PC-9 (cell line): ENCODE results near the gene HSPG2.

Experiments used
- EZH2 ChIP-seq: fragments of 200-600 bp; sonication (generic); IDR thresholded peaks from 2 replicates; pipeline ENCODE4 v1.8.0; 2017; ENCODE audit warnings: antibody characterized with exemption, low read depth
- TF ChIP-seq, protein P1 (sequence below): fragments of 200-600 bp; sonication (generic); conservative IDR thresholded peaks from 2 replicates; pipeline ENCODE4 v1.6.1; 2017; ENCODE audit warnings: mixed run types, antibody characterized with exemption, mild to moderate bottlenecking, moderate library complexity

DNA sequence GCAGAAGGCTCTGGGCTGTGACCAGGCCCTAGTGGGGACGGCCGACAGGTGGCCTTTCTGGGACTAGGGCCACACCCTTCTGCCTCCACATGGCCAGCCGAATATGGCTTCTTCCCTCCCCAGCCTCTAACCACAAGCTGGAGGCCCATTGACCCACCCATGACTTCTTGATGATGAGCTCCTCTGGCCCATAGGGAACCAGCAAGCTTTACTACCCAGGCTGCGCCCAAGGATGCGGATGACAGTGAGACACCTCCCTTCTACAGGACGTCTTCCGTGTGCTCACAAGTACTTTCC lies 84.0 kb downstream of the HSPG2 start:
- TF ChIP-seq, protein P1, sequence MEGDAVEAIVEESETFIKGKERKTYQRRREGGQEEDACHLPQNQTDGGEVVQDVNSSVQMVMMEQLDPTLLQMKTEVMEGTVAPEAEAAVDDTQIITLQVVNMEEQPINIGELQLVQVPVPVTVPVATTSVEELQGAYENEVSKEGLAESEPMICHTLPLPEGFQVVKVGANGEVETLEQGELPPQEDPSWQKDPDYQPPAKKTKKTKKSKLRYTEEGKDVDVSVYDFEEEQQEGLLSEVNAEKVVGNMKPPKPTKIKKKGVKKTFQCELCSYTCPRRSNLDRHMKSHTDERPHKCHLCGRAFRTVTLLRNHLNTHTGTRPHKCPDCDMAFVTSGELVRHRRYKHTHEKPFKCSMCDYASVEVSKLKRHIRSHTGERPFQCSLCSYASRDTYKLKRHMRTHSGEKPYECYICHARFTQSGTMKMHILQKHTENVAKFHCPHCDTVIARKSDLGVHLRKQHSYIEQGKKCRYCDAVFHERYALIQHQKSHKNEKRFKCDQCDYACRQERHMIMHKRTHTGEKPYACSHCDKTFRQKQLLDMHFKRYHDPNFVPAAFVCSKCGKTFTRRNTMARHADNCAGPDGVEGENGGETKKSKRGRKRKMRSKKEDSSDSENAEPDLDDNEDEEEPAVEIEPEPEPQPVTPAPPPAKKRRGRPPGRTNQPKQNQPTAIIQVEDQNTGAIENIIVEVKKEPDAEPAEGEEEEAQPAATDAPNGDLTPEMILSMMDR, result no peak
- TF ChIP-seq EZH2, result no peak
